ENCODE measurements around the gene RABEP1.

The RABEP1 gene

DNA sequence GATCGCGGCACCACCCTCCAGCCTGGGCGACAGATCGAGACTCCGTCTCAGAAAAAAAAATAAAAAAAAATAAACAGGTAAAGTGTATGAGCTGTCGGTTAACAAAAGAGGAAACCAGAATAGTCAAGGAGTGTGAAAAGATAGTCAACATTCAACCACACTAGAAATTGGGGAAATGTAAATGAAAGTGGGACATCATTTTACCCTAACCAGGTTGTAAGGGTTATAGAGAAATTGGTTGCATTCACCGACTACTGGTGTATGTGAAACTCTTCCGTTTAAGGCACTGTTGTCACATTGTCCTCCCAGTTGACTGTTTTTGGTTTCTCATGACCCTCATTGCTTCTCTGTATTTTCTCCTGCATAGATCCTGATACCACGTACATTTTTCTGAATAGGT is 62.8 kb downstream of the RABEP1 start:
- H3K4me3 ChIP-seq (ENCODE audit: low read depth, low read length): no peak overlapping the region
- no peak for DNase-seq (ENCODE audit: low read depth)
- TF ChIP-seq, protein P1, sequence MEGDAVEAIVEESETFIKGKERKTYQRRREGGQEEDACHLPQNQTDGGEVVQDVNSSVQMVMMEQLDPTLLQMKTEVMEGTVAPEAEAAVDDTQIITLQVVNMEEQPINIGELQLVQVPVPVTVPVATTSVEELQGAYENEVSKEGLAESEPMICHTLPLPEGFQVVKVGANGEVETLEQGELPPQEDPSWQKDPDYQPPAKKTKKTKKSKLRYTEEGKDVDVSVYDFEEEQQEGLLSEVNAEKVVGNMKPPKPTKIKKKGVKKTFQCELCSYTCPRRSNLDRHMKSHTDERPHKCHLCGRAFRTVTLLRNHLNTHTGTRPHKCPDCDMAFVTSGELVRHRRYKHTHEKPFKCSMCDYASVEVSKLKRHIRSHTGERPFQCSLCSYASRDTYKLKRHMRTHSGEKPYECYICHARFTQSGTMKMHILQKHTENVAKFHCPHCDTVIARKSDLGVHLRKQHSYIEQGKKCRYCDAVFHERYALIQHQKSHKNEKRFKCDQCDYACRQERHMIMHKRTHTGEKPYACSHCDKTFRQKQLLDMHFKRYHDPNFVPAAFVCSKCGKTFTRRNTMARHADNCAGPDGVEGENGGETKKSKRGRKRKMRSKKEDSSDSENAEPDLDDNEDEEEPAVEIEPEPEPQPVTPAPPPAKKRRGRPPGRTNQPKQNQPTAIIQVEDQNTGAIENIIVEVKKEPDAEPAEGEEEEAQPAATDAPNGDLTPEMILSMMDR (IDR thresholded peaks at IDR 0.05; ENCODE audit: low read depth, low read length, missing control alignments): no peak

- no peak overlapping the region for H3K4me3 ChIP-seq (ENCODE audit: low read depth, low read length)
- DNase-seq (ENCODE audit: low read depth): no peak
- TF ChIP-seq, protein P1 (IDR thresholded peaks at IDR 0.05; ENCODE audit: low read depth, low read length, missing control alignments): no peak
Measured at GRCh38 chr17:5352681-5353289, 70.7 kb downstream of the RABEP1 start.

DNA sequence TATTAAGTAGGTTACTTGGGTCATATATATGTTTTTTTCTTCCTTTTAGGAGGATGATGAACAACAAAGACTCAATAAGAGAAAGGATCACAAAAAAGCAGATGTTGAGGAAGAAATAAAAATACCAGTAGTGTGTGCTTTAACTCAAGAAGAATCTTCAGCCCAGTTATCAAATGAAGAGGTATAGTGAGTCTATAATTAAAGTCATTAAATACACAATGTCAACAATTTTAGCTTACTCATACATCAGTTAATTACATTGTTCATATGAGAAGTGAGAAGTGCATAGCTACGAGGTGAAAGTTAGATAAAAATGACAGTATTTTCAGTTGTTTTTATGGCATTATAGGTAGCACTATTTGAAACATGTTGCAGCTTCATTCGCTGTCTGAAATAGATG is 72.2 kb downstream of the RABEP1 start:
- TF ChIP-seq, protein P1 (IDR thresholded peaks at IDR 0.05; ENCODE audit: low read depth, low read length, missing control alignments): no peak
- no peak for DNase-seq (ENCODE audit: low read depth)

GRCh38 chr17:5354886-5355415 is 72.9 kb downstream of the RABEP1 start:
- DNase-seq (ENCODE audit: low read depth): no peak
- TF ChIP-seq, protein P1 (IDR thresholded peaks at IDR 0.05; ENCODE audit: low read depth, low read length, missing control alignments): no peak
- no peak overlapping the region for H3K4me3 ChIP-seq (ENCODE audit: low read depth, low read length)

More for the DNA sequence above, 72.2 kb downstream of the RABEP1 start:
- H3K4me3 ChIP-seq (ENCODE audit: low read depth, low read length): no peak overlapping the region

DNA sequence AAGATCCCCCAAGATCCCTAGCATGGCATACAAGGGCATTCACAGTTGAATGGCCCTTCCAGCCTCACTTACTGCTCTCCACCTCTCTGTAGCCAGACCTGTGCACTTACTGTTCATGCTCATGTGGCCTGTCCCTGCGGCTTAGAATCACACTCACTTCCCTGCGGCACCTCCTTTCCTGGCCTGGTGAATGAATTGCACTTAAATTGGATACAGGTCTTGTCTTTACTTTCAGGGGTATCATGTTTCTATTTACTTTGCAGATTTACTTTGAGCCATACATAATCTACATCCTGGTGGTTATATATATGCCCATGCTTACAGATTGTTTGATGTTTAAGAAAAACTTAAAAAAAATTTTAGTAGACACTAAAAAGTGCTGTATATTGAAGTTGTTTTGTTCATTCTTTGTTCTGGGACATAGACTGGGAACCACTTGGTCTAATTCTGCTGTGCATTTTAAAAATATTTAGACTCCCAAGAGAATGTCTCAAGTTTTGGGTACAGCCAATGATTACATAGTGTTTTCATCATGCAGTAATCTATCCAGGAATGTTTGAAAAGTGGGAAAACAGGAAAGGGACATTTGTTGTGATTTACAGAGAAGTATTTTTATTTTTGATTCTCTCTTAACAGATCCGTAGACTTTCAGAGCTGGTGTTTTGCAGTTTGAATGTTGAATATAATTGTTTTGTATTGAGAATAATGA is 73.5 kb downstream of the RABEP1 start:
- no peak overlapping the region for H3K4me3 ChIP-seq (ENCODE audit: low read depth, low read length)
- TF ChIP-seq, protein P1 (IDR thresholded peaks at IDR 0.05; ENCODE audit: low read depth, low read length, missing control alignments): no peak
- DNase-seq (ENCODE audit: low read depth): no peak

GRCh38 chr17:5361426-5361825 is 79.3 kb downstream of the RABEP1 start:
- no peak overlapping the region for H3K4me3 ChIP-seq (ENCODE audit: low read depth, low read length)
- TF ChIP-seq, protein P1 (IDR thresholded peaks at IDR 0.05; ENCODE audit: low read depth, low read length, missing control alignments): no peak
- DNase-seq (ENCODE audit: low read depth): no peak

Data from GM12864 (cell line).